ENCODE measurements around the gene HDAC4.
"Not testable (repeated sequence)": the region's sequence is repeated elsewhere in the genome, so short reads cannot be mapped to it uniquely, and the experiment has no call there.

Gene HDAC4

DNA sequence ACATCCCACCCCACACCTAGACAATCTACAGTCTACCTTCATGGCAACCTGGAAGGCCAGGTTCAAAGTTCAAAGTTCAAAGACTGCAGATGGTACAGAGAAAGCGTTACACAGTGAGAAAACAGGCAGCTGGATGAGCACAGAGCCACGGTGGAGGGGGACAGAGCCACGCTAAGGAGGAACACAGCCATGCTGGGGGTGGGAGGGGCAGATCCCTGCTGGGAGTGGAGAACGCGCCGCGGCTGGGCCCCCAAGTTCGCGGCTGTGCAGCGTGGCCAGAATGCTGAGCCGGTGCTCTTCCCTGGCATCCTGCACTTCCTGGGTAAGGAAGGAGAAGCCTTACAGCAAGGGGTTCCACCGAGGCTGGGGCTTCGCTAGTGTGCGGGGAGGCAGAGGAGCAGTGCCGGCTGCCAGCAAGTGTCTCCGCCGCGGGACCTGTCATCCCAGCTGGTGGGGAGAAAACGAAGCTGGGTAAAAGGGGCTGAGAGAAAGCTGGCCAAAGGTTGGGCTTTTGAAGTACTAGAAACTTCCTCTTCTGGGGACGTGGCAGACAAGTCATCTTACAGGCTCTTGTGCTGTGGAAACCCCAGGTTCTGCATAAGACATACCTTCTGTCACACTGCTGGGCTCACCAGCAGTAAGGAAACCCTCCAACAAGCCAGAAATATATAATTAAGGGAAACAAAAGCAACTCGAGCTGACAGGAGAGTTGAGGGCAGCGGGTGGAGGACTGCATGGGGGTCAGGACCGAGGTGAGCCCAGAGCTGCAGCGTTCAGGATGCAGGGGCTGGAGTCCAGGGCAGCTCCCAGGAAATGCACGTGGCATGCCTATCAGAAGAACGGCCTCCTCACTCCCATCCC lies 115.5 kb downstream of the HDAC4 start:
- in situ Hi-C loops (cut with MboI; ENCODE audit: low sequenced_read_pairs) = no loop called here

DNA sequence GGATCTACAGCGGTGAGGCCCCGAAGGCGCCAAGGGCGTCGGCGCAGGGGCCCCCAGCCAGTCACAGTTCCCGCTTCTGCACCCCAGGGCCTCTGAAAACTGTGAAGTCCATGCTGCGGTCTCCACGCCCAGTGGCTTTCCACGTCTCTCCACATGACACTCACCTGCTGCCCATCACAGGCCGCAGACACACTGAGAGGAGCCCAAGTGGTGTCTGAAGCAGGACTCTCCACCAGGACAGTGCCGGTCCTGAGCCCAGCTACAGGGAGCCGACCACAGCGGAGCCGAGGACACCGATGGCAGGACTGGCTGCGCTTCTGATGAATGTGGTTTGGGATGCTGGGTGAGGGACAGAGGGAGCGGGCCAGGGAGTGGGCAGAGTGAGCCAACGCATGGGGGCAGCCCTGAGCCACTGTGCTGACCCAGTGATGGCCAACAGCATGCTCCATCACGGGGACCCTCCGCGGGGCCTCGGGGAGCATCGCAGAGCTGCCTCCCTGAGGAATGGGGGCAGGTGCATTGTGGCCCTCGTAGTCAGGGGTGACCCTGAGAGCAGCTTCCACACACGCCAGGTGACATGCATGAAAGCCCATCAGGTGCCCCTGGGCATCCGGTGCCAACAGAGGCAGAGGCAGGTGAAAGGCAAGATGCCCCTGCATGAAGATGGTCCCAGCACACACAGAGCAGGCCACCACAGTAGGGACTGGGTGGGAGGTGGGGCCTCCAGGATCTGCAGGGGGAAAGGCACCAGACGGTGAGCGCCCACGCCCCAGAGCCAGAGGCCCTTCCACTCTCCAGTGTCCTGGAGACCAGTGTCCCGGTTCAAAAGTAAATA lies 116.6 kb downstream of the HDAC4 start:
- in situ Hi-C loops (cut with MboI; ENCODE audit: low sequenced_read_pairs) = no loop called here

DNA sequence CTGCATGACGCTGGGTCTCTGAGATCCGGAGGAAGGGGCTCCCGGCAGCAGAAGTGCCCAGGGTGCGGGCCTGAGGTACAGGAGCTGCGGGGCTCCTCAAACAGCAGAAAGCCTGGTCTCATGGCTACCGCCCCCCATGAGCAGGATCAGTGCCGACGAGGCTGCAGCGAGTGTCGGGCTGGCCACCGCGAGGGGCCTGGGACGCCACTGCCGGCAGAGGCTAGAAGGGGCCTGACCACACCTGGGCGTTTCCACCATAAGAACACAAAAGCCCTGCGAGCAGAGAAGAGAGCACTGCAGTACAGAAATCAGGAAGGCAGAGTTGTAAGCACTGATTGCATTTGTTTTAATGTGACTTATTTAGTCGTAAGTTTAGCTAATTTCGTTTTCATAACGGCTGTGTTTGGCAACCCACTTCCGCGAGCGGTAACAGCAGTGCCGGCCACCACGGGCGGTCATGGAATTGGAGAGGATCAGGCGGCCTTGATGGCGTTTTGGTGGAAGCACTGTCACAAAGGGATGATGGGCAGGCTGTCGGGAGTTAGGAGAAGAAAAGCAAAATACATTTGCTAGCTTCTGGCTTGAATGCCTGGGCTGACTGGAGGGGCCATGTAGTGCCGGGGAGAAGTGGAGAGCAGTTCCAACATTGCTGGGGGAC lies 117.4 kb downstream of the HDAC4 start:
- in situ Hi-C loops (cut with MboI; ENCODE audit: low sequenced_read_pairs) = no loop called here

DNA sequence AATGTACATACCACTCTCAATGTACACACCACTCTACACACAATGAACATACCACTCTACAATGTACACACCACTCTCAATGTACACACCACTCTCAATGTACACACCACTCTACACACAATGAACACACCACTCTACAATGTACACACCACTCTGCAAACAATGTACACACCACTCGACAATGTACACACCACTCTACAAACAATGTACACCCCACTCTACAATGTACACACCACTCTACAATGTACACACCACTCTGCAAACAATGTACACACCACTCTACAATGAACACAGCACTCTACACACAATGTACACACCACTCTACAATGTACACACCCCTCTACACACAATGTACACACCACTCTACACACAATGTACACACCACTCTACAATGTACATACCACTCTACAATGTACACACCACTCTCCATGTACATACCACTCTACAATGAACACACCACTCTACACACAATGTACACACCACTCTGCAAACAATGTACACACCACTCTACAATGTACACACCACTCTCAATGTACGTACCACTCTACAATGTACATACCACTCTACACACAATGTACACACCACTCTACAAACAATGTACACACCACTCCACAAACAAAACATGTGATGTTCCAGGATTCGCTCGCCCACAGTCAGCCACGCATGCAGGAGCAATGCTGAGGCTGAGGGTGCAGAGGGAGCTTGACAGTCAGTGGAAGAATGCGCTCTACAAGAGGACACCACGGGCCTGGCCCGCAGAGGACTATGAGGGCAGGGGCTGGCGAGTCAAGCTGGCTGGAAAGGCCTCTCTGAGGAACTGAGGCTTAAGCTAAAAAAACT lies 118.2 kb downstream of the HDAC4 start:
- in situ Hi-C loops (cut with MboI; ENCODE audit: low sequenced_read_pairs) = no loop called here

DNA sequence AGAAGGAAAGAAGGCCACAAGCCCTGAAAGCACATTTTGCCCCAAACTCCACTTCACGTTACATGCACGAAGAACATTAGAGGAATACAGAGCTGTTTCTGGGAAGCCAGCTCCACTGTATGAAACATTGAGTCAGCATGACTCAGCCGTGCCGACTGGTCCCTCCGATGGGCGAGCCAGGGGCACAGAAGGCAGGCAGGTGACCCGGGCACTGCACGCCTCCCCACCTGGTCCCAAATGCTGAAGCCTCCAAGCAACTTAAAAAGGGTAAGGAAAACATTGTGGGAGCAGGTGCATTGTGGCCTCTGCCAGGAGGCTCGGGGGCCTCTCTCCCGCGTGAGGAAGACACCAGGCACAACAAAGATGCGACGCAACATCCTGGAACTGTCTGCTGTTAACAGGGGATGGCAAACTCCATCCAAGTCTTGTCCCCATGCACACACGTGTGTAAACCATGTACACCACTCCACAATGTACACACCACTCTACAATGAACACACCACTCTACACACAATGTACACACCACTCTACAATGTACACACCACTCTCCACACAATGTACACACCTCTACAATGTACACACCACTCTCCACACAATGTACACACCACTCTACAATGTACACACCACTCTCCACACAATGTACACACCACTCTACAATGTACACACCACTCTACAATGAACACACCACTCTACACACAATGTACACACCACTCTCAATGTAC lies 120.4 kb downstream of the HDAC4 start:
- in situ Hi-C loops (cut with MboI; ENCODE audit: low sequenced_read_pairs) = not testable (repeated sequence)

- in situ Hi-C loops (cut with MboI; ENCODE audit: low sequenced_read_pairs) = no loop called here
These were observed 121.1 kb downstream of the HDAC4 start for GRCh38 chr2:239279508-239280295.

DNA sequence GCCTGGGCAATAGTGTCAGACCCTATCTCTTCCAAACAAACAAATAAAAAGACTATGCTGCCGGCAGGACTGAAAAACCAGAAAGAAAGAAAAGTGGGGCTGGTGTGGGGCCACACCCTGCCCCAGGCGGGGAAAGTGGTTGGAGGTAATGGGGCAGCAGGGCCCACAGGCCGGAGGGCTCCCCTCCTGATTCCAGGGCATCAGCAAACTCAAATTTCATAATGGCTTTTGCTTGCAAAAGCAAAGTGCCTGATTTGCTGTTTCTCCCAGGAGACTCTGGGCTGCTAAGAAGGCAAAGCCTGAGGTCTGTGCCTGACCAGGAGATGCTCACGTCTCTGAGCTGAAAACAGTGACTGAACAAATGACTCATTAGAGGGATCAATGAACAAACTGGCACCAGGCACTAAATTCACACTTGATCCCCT lies 121.9 kb downstream of the HDAC4 start:
- in situ Hi-C loops (cut with MboI; ENCODE audit: low sequenced_read_pairs) = no loop called here

DNA sequence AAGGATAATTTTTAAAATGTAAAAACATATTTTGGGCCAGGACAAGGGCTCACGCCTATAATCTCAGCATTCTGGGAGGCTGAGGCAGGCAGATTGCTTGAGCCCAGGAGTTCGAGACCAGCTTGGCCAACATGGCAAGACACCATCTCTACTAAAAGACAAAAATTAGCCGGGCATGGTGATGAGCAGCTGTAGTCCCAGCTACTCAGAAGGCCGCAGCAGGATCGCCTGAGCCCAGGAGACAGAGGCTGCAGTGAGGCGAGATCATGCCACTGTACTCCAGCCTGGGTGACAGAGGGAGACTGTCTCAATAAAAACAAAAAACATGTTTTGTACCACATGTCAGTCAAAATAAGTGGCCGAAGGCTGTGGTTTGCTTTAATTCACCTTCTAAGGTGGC lies 122.5 kb downstream of the HDAC4 start:
- in situ Hi-C loops (cut with MboI; ENCODE audit: low sequenced_read_pairs) = no loop called here

- in situ Hi-C loops (cut with MboI; ENCODE audit: low sequenced_read_pairs) = no loop called here
These were observed 123.3 kb downstream of the HDAC4 start for GRCh38 chr2:239277401-239278085.

DNA sequence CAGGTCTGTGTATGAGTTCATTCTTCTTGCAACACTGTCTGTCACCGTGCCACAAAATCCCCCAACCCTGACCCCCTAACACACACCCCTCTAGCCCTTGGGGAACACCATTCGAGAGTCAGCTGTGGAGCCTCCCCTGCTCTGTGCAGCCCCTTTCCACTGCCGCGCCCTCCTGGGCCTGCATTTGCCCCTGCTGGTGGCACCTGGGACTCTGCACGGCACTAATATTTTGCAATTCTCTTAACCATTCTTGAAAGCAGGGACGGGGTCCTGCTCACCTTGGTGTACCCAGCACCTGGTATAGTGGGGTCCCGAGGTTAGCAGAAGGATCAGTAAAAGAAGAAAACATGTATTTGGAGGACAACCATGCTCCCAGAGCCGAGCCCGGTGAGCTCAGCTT lies 124.0 kb downstream of the HDAC4 start:
- in situ Hi-C loops (cut with MboI; ENCODE audit: low sequenced_read_pairs) = no loop called here

DNA sequence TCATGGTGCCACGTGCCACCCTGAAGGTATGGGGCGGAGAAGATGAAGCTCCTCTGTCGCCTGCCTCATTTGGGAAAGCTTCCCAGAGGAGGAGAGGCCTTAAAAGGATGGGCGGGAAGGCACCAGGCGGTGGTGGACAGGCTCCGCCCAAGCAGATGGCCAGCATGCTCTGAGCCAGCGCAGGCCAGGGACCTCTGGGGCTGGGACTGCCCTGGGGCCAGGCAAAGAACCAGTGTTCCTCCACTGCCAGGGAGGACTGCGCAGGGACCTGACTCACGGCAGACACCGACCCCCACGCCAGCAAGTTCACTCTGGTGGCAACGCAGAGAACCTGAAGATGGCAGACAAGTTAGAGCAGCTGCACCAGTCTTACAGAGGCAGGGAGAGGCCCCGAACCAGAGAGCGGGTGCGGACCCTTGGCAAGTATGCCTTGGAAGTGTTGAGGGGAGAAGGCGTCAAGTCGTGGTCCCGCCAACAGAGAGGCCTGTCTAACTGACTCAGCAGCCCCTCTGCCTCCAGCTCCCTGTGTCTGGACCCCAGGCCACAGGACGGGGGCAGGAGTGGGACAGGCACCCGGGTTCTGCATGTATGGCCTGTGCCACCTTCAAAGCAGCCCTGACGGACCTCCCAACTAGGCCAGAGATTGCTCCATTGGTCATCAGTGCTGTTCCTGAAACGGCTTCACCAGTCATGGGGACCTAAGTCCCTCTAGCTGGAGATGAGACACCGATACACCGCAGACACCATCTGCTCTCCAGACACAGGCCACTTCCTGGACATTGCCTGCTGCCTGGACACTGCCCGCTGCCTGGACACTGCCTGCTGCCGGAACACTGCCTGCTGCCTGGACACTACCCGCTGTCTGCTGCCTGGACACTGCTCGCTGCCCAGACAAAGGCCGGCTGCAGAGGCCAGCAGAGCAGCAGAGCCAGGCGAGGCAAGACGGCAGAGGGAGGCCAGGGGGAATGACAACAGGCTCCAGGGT lies 124.7 kb downstream of the HDAC4 start:
- in situ Hi-C loops (cut with MboI; ENCODE audit: low sequenced_read_pairs) = no loop called here

DNA sequence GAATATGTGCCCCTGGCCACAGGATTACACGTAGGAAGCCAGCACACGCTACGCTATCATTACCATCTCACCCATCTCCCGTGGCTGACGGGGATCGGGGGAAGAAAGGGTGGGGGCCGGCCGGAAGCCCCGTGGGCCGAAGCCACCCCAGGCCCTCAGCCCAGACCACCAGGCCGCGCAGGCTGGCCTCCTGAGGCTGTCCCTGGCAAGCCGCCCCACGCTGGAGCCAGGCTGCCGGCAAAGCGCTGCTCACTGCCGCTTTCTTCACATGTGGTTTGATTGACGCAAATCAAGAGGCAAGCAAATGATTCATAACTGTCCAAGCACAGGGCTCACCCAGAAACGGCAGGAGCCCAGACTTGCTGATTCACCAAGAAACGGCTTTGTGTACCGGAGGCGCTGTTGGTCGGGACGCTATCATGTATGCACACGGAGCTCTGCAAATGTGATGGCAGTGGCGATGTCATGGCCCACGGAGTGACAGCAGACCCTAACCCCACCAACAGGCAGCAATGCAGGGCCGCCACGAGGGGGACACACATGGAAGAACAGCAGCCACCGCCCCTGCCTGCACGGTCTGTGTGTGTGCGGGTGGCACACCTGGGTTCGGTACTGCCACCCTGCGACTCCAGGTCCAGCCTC lies 125.7 kb downstream of the HDAC4 start:
- in situ Hi-C loops (cut with MboI; ENCODE audit: low sequenced_read_pairs) = no loop called here

- in situ Hi-C loops (cut with MboI; ENCODE audit: low sequenced_read_pairs) = no loop called here
These were observed 126.3 kb downstream of the HDAC4 start for GRCh38 chr2:239274391-239275043.

DNA sequence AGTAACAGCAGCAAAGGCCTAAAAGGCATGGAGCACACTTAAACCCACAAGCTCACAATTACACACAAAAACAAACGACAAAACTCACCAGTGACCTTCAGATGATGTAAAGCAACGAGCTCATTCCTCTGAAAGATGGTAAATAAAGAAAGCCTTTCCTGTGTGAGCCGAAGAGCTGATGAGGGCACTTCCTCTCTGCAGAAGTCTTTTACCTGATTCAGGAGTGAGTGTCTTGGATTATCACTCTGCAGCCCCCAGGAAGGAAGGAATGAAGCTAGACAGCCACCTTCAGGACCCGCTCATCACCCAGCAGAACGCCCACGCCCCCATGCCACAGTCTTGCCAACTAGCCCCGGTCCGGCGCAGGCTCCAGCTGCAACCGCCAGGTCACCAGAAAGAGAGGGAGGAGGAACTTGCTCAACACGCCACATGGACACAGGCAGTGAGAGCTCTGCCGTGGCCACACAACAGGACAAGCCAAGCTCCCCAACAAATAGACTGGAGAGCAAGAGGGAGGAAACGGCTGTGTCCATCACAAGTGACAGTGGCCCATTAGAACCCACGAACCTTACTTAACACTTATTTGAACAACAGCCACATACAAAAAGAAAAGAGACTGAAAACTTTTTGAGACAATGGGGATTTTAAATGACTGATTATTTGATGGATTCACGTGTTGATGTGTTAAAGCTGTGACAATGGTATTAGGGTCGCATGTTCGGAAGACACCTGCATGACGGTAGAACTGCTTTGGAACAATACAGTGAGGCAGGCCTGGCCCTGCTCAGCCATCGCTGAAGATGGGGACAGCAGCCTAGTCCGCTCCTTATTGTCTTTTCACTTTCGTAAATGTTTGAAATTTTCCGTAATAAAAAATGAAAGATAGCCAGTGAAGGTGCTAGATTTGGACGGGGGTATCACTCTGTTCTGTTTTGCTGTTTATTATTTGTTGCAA lies 127.3 kb downstream of the HDAC4 start:
- in situ Hi-C loops (cut with MboI; ENCODE audit: low sequenced_read_pairs) = no loop called here

GRCh38 chr2:239272626-239273025 lies 128.2 kb downstream of the HDAC4 start:
- in situ Hi-C loops (cut with MboI; ENCODE audit: low sequenced_read_pairs) = no loop called here
